Measurements from ENCODE around the gene DEPDC1.

DNA sequence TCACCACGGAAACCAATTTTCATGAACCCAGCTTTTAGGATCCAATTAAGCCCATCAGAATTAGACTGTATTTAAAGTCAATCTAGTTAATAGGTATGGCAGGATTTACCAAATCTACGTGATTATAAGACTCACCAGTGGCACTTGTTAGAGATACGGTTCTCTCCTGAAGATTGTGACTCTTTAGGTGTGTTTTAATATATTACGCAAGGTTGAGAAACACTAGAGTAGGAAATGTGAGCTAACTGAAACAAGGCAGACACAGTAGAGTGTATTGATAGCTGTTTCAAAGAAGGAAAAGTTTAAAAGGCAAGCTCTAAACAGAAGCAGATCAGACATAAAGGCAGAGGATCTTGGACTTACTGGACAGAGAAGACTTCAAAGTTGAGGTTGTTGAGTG is 35.9 kb downstream of the DEPDC1 start:
- TF ChIP-seq, protein P1, sequence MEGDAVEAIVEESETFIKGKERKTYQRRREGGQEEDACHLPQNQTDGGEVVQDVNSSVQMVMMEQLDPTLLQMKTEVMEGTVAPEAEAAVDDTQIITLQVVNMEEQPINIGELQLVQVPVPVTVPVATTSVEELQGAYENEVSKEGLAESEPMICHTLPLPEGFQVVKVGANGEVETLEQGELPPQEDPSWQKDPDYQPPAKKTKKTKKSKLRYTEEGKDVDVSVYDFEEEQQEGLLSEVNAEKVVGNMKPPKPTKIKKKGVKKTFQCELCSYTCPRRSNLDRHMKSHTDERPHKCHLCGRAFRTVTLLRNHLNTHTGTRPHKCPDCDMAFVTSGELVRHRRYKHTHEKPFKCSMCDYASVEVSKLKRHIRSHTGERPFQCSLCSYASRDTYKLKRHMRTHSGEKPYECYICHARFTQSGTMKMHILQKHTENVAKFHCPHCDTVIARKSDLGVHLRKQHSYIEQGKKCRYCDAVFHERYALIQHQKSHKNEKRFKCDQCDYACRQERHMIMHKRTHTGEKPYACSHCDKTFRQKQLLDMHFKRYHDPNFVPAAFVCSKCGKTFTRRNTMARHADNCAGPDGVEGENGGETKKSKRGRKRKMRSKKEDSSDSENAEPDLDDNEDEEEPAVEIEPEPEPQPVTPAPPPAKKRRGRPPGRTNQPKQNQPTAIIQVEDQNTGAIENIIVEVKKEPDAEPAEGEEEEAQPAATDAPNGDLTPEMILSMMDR (IDR thresholded peaks at IDR 0.05; ENCODE audit: low read length), result no peak
- TF ChIP-seq EZH2 (IDR thresholded peaks at IDR 0.05; ENCODE audit: borderline replicate concordance, low read length), result no peak
